ENCODE measurements around the gene GPC5.

GPC5 gene

GRCh38 chr13:92101801-92102200 is 703.4 kb downstream of the GPC5 start:
- CTCF ChIA-PET = no interaction called here
- no peaks in the 10 kb centered on the region for H3K4me1 ChIP-seq (ENCODE audit: control insufficient read depth, insufficient read depth, low read length)

More at GRCh38 chr13:92101801-92102200, 703.4 kb downstream of the GPC5 start:
- TF ChIP-seq ZNF175 (tag by site-specific recombination; IDR thresholded peaks at IDR 0.05) (no peak), ZNF501 (tag by site-specific recombination; IDR thresholded peaks at IDR 0.05) (no peak), ZFP41 (tag by site-specific recombination; IDR thresholded peaks at IDR 0.05; ENCODE audit: borderline replicate concordance) (no peak), PATZ1 (tag by site-specific recombination; IDR thresholded peaks at IDR 0.05) (no peak), MYNN (tag by site-specific recombination; IDR thresholded peaks at IDR 0.05; ENCODE audit: borderline replicate concordance) (no peak), KLF16 (tag by site-specific recombination; IDR thresholded peaks at IDR 0.05) (no peak), ZNF692 (tag by site-specific recombination; IDR thresholded peaks at IDR 0.05) (no peak), ZEB2 (tag by site-specific recombination; IDR thresholded peaks at IDR 0.05) (no peak), ZNF645 (tag by site-specific recombination; IDR thresholded peaks at IDR 0.05) (no peak), TRIM28 (IDR thresholded peaks at IDR 0.05; ENCODE audit: borderline replicate concordance, low read length) (no peak), MZF1 (tag by site-specific recombination; IDR thresholded peaks at IDR 0.05; ENCODE audit: borderline replicate concordance) (no peak), ZNF2 (tag by site-specific recombination; IDR thresholded peaks at IDR 0.05) (no peak), ZBTB11 (tag by site-specific recombination; conservative IDR thresholded peaks at IDR 0.05; ENCODE audit: low read depth) (no peak), GLI2 (tag by site-specific recombination; IDR thresholded peaks at IDR 0.05; ENCODE audit: borderline replicate concordance, low read depth) (no peak), ZNF530 (tag by site-specific recombination; IDR thresholded peaks at IDR 0.05; ENCODE audit: low read depth) (no peak), ZNF48 (tag by site-specific recombination; IDR thresholded peaks at IDR 0.05) (no peak), ZNF214 (tag by site-specific recombination; IDR thresholded peaks at IDR 0.05; ENCODE audit: borderline replicate concordance) (no peak), PRDM1 (tag by site-specific recombination; IDR thresholded peaks at IDR 0.05) (no peak), ZBTB6 (tag by site-specific recombination; IDR thresholded peaks at IDR 0.05) (no peak)
- Histone ChIP-seq H3K4me3 (ENCODE audit: low read depth, low read length) (no peak overlapping the region), H3K27ac (ENCODE audit: extremely low read depth, low read depth, low read length) (no peak overlapping the region), H3K36me3 (ENCODE audit: control insufficient read depth in 2 of 2, insufficient read depth in 1 of 2, low read length in 2 of 2) (no peaks in the 10 kb centered on the region), H3K9me3 (ENCODE audit: control insufficient read depth, insufficient read depth, low read depth, low read length) (no peaks in the 10 kb centered on the region)
- POLR2A ChIA-PET = no interaction called here

Data from HEK293 (cell line).